ENCODE measurements around the gene TRIM51G. TPM values are rescaled to one million over a fixed set of nuclear protein-coding genes. Genes with fewer than 3 reads are reported as not detected.

The TRIM51G gene
- total RNA-seq: not detected

GRCh38 chr11:48983785-48984184 lies at the start of gene TRIM51G:
Gene TRIM51G (minus strand): TSS chr11:48983885. CDS start chr11:48981695, 2,190 bp downstream.

GRCh38 chr11:49028523-49028922 lies 44.8 kb upstream of the TRIM51G start, which contains the start of gene TRIM49B:
Gene TRIM49B (plus strand): TSS chr11:49028823. CDS start chr11:49031600, 2,777 bp downstream.

Other genes starting within 250 kb of the TRIM51G start
- 0.69 TPM for gene TRIM49B, start 44.9 kb upstream of the TRIM51G start, total RNA-seq
- not detected for gene TRIM64C, start 75.2 kb upstream of the TRIM51G start, total RNA-seq
- 4.6 TPM for gene FOLH1, start 224.7 kb upstream of the TRIM51G start, total RNA-seq